Fibroblast of skin of right quadriceps (primary cell): ENCODE measurements around the gene ZSWIM7.

Source experiments
- DNase-seq: peaks from one replicate; pipeline ENCODE4 v3.0.0-alpha.2; 2013

Gene ZSWIM7, protein sequence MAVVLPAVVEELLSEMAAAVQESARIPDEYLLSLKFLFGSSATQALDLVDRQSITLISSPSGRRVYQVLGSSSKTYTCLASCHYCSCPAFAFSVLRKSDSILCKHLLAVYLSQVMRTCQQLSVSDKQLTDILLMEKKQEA

DNA sequence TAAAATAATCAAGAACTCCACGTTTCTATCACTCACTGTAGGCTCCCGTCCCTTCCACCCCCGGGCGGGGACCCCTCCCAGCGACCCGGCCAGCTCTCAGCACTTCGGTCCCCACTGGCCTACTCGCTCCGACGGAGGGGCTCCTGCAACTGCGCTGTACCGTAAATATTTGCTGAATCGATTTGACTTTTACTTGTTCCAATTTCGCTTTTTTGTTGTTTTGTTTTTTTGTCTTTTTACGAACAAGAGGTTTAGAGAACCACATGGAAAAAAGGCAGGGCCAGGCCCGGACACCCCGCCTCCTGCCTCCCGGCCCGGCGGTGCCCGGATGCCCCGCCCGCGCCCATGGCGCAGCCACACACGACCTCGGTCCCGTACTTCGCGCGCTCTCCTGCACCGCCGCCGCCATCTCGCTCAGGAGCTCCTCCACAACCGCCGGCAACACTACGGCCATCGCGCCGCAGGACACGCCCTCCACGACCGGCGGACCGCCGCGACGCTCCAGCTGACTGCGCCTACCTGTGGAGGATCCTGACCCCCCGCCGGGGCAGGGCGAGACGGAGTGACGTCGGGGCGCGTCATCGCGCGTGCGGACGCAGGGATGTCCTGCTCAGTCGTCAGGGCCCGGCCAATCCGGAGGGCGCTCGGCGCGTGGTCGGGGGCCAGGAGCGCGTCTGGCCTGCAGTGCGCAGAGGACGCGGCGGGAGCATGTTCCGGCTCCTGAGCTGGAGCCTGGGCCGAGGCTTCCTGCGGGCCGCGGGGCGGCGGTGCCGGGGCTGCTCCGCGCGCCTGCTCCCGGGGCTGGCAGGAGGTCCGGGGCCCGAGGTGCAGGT lies at the start of gene ZSWIM7, which contains the start of gene TTC19:
ZSWIM7 (minus strand) TSS at position 564 of the 833 bp plus-strand sequence; CDS start at position 454, 110 bp downstream.
TTC19 (plus strand) TSS at position 684 of the 833 bp plus-strand sequence; CDS start at position 709, 25 bp downstream.
- peak; percentile 93 for DNase-seq

DNA sequence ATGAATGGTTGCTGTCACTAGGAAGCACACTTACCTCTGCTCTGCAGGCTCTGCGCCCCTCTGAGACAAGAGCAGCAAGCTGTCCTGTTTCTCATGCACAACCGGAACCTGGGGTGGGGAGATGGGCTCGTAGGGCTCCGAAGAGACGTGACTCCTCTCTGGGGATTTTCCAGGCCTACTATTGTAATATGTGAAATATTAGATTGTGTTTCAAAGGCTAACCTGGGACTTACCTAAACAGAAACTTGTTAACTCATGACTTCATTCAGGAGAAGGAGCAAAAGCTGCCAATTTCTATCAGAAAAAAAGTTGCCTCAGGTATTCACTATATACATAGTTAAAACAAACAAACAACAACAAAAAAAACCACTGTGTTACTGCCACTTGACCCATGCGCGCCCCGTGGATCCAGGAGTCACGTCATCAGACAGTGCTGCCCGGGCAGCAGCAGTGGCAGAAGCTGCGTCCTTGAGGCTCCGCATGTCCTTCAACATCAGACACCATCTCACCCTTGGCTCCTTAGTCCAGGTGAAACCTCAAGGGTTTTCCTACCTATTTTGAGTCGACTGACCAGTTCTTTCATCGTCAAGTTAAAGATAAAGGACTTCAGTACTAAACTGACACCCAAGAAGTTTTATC lies 49.4 kb upstream of the ZSWIM7 start:
- DNase-seq: no peak

DNA sequence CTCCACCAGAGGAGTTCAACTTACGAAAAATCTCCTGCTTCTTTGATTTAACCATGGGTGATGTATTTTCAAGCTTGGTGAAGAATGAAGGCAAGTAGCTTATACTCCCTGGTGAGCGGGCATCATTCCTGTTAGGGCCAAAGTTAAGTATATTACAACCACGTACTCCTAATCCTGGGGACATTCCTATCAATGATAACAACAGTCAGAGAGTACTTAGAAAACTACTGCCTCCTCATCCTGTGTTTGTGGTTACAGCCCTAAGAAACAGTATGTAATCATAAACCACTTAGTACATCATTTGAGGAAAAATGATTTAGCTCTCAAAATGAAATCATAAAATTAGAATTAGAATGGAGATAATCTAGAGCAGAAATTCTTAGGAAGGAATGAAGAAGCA lies 47.5 kb upstream of the ZSWIM7 start:
- DNase-seq: no peak

DNA sequence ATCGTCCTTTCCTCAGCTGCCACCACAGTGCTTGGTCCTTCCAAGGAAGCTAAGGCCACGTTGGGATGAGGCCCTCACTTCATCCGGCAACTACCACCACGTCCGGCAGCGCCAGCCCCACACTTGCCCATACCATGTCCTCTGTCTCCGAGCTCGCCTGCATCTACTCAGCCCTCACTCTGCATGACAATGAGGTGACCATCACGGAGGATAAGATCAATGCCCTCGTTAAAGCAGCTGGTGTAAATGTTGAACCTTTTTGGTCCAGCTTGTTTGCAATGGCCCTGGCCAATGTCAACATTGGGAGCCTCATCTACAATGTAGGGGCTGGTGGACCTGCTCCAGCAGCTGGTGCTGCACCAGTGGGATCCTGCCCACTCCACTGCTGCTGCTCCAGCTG lies 45.0 kb upstream of the ZSWIM7 start:
- no peak for DNase-seq

DNA sequence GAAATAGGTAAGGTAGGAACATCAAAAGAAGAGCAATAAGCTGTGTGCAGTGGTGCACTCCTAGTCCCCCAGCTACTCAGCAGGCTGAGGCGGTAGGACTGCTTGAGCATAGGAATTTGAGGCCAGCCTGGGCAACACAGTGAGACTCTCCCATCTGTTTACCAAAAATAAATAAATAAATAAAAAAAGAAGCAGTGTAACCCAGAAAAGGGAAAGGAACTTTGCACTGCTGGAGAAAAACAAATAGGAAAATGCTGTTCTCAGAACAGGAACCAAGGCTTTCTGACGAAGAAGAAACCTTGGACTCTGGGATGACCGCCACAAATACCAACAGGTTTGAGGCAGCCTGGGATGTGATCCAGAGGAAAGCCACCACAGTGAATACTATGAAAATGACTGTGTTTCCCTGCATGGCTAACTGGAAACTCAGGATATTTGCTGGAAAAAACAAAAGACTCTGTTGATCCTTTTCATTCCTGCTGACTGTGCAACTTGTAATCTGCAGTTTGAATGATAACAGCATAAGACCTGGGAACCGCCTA lies 41.3 kb upstream of the ZSWIM7 start:
- DNase-seq: peak; percentile 53

DNA sequence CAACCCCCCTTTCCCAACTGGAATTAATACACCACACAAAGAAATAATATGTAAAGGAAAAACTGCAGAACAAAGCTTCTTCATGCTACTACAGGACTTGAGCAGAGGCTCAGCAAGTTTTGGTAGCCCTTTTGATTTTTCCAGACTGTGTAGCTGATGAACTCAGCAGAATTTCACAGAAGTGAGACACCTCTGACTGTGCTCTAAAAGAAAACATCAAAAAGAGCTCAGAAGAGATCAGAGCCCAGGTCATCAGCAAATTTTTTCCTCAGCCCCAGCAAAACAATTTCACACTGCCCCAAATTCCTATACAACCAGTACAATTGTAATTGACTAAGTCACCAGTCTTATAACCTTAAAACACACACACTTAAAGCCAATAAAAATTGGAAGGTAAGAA lies 38.1 kb upstream of the ZSWIM7 start:
- no peak for DNase-seq

DNA sequence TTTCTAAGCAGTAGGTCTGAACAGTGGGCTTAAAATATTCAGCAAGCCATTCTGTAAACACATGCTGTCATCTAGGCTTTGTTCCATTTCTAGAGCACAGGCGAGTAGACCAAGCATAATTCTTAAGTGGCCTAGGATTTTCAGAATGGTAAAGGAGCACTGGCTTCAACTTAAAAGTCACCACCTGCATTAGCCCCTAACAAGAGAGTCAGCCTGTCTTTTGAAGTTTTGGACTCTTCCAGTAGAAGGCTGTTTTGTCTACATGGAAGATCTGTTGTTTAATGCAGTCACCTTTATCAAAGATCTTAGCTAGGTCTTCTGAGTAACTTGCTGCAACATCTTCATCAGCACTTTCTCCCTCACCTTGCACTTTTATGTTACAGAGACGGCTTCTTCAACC lies 36.8 kb upstream of the ZSWIM7 start:
- no peak for DNase-seq

DNA sequence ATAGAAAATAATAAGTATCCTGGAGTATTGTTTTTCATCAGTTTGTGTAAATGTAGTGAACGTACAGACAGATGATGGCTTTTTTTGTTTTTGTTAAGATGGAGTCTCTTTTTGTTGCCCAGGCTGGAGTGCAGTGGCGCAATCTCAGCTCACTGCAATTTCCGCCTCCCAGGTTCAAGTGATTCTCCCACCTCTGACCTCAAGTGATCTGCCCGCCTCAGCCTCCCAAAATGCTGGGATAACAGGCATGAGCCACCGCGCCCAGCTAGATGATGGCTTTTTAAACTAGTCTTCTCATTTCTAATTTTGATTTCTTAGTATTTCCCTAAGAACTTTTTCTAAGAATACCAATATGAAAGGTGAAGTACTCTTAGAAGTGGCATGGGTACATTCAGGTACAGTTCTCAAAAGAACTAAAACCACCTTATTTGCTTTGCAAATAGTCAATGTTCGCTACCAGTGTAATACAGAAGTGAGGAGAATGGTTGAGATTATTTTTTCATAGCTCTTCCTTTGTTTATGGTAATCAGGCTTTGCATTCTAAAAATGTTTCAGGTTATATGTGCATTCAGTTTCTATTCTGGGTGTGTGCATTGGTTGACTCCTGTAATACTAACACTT lies 34.3 kb upstream of the ZSWIM7 start:
- no peak for DNase-seq

DNA sequence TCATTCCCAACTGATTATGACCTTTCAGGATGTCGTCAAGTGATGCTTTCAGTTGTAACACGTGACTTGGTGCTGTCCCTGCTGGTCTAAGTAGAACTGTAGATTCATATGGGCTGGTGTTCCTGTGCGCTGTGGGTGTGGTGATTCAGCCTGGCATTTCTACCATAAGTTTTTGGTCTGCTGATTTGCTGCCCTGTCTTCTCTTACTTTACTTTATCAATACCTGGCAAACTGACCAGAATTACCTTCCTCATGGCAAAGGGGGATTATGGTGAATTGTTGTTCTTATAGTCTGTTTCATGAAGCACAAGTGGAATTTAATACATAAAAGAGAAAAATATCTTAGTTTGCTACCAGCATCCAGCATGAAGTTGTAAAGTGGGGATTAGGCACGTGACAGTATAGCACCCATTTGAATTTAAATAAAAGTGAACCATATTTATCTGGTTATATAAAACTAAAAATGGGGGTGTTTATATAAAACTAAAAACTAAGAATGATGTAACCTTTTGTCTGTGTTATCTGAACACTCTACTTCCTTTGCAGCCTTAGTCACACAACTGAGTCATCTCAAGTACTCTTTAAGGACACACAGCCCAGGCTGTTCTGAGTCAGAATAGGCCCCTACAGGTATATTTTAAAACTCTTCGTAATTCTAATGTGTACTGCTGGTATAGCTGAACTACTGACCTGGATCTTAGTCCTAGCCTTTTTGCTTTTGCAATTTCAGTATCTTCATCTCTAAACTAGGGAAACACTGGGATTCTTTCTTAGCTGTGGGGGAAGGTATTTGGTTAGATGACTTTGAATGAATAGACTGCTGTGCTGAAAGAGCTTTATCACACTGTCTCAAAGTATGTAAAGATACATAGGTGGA lies 28.4 kb upstream of the ZSWIM7 start:
- DNase-seq: peak; percentile 92

DNA sequence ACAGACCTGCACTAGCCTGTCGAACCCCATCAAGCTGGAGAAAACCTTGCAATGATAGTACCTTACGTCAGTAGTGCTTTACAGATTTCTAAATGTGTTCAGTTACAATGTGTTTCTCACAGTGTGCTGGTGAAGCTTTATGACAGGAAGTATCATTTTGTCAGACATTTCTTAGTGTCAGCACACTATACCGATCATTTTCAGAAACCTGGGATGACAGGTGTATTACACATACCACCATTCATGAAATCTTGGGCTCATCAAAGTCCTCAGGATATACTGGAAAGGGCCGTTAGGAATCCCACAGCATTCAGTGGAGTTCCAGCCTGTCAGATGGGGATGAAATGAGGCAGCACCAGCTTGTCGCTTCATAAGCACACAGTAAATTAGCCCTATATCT lies 27.4 kb upstream of the ZSWIM7 start:
- no peak for DNase-seq

DNA sequence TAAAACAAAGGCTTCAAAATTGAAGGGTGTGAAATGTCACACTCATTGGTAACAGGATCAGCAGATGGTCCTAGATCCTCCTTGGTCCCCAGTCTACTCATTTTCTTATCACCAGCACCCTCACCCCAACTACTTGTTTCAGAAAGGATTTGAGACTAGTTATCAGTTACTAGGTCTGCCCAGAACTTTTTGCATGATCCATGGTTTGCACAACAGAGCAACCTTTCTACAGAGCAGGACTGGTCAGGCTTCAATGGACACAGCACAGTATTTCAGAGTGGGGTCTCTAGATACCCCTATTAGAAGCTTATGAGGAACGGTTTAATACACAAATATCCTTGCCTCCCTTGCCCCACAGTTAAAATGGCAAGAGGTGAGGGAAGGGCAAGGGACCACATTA lies 25.7 kb upstream of the ZSWIM7 start:
- no peak for DNase-seq

DNA sequence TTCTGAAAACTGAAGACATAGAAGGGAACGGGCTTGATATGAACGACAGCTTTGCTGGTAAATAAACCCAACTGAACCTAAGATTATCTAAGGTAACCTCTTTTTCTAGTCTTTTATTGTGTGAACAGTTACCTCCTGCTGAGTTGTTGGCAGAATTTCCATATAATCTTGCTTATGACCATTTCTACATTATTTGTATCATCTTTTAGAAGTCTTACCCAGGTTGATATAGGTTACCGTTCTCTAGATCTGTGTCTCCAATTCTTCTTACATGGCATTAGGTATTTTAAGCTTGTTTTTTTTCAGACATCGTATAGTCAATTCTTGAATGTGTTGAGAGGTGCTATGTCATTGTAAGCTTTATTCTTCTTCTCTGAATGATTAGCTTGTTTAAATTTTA lies 24.4 kb upstream of the ZSWIM7 start:
- DNase-seq: no peak

DNA sequence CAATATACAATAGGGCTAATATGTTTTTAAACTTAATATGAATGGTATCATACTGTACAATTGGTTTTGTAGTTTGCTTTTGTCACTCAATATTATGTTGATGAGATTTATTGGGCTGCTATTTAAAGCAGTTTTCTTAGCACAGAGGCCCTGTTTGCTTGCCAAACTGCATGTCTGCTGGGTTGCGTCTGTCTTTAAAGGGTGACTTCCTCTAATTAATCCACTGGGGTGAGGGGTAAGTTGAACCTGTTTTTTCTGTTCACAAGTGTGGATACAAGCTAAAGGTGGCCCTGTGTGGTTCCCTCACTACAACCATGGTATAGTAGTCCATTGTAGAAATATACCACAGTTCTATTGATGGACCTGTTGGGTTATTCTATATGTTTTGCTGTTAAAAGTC lies 19.8 kb upstream of the ZSWIM7 start:
- no peak for DNase-seq

DNA sequence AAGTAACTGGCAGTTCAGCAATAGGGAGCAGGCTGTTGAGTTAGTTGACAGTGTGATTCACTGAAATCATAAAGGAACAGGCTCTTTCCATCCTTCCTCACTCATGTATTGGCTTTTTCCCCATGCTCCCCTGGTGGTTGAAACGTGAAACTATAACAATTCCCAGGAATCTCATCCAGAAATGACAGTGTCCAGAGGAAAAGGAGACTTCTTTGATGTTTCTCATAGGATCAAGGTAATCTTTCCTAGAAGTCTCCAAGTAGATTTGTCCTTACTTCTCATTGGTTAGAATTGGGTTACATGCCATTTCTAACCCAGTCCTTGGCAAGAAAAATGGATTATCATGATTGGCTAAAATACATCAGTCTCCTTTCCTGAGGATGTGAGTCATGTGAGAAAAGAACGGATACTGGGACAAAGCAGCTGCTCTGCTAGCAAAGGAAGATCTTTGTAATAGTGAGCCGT lies 14.5 kb upstream of the ZSWIM7 start:
- DNase-seq: peak; percentile 71

DNA sequence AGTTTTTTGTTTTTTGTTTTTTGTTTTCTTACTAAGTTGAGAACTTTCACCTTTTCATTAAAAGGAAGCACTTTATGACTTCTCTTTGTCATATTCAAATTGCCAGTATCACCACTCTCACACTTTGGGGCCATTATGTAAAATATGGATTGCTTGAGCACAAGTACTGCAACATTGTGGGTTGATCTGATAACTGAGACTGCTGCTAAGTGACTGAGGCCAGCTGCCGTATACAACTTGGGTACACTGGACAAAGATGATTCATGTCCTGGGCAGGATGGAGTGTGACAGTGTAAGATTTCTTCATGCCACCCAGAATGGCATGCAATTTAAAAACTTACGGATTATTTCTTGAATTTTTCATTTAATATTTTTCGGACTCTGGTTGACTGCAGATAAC lies 7.9 kb upstream of the ZSWIM7 start:
- no peak for DNase-seq

DNA sequence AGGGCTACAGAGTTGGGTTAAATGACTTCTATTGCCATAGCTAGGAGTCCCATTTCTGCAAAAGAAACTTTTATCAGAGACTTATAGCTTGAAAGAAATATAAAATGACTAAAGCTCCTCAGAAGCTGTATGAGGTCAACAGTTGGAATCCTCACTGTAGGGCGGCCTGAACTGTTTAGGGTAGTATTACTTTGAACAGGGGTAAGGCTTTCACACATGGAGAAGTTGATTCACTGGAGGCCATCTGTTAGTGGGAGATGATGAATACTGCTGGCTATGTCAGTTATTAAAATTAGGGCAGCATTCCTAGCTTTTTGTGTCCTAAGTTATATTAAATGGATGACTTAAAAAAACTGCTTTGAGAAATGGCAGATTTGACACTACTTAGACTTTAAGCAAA lies 6.1 kb upstream of the ZSWIM7 start:
- no peak for DNase-seq

DNA sequence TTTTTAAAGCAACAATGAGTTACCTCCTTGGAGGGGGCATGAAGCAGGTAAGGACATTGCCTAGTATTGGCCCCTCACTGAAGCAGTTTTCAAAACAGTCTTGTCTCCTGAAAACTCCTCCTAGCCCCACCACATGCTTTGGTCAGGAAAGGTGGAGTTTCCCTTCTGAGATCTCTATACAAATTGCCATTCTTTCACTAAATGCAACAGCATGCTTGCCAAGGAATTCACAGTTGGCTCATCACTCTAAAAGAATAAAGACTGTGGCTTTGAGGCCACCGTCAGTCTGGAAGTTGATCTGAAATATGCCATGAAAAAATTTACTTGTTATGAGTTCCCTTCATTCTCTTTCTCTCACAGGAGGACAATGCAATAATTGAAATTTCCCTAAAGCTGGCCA lies 4.3 kb upstream of the ZSWIM7 start:
- no peak for DNase-seq

DNA sequence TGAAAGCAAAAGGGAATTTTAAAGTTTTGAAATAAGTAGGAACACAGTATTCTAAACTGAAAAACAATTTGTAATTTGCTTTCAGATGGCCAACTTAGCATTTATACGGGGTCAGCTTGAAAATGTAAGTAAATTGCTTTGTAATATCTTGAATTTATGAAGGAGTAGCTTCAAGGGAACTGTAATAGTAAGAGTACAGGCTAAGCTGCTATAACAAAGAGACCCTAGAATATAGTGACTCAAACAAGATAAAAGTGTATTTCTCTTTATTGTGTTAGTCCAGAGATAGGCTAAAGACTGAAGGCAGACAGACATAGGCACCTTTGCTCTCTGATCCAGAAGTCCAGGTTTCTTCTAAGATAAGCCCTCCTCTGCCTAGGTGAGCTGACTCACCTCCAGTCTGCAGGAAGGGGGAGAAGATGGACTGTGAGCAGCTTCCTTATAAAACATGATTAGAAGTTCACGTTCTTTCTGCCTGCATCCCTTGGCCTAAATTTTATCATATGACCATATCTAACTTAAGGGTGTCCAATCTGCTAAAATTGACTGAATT lies 3.3 kb upstream of the ZSWIM7 start:
- no peak for DNase-seq

DNA sequence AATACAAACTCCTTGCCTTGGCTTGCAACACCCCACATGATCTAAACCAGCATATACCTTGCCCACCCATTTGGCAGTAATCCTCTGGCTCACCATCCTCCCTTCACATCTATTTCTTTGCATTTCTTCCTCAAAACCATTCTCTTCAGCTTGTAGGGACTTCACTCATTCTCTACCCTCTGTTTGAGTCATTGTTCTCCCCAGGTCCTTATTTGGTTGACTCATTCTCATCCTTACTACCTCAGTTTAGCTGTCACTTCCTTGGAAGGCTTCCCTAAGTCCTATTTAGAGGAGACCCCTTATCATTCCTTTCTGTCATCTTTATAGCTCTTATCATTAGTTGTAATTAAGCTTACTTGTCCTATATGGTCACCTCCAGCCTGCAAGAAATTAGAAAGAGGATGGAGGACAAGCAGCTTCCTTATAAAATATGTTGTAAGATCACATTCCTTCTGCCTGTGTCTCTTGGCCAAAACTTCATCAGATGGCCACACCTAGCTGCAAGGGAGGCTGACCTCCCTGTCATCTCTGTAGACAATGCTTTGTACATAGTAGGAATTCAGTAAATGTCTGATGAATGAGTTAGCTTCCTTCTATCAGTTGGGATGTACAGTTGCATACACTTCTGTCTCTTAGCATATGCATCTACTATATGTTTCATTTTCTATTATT lies 1.9 kb upstream of the ZSWIM7 start:
- DNase-seq: no peak

DNA sequence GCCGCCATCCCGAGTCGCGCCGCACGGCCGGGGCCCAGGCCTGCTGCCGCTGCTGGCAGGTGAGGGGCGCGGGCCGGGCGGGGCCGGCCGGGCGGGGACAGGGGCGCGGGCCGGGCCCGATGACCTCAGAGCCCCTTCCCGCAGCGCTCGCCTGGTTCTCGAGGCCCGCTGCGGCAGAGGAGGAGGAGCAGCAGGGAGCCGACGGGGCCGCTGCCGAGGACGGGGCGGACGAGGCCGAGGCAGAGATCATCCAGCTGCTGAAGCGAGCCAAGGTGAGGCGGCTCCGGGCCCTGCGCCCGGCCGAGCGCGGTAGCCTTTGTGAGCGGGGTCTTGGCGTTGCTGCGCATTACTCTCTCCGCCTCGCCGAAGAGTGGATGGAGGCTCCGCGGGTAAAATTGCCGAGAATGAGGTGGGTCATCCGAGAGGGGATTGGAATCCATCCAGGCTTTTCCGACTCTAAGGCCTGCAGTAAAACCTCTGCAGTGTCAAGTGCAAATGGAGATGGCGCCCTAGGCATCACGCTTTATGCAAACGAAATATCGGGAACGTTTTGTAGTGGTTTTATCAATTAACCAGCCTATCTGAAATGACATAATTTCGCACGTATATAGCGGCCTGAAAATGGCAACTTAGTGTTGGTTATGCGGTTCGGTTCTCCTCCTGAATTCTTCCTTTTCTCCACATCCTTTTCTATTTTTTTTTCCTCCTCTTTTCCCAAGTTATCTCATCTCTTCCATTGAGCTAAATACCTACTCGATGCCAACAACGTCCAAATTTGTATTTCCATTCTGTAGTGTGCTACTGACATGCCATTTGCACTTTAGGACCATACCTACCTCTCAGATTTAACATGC lies 697 bp upstream of the ZSWIM7 start:
- DNase-seq: peak; percentile 25
